ENCODE measurements around the gene ARHGAP5.
A peak's percentile ranks its signal among the peaks of the same experiment; 100 is the strongest.

ARHGAP5 gene

GRCh38 chr14:32077081-32078022, at the start of gene ARHGAP5:
ARHGAP5 (plus strand) TSS chr14:32077304; CDS start chr14:32090670, 13,366 bp downstream.
- no peak for DNase-seq

- no peak for DNase-seq
Measured at GRCh38 chr14:32028599-32028998, 48.5 kb upstream of the ARHGAP5 start.

DNA sequence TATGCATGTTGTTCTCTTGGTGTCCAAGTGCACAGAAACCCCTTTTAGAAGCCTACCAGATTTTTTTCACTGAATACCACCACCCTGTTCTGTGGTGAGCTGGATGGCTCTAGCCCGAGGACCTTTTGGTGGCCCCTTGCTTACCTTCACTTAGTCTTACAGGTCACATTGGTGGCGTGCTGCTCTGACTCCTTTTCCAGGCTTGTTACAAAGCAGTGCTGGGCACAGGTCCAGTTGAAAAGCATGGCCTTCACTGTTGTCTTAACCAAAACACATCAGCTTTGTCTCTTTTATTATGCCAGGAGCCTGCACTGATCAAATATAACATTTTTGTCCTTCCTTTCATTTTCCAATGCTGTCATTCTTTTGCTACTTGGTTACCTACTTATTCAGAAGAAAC, 43.6 kb upstream of the ARHGAP5 start:
- DNase-seq = no peak

- DNase-seq = no peak
Measured at GRCh38 chr14:32038876-32039275, 38.2 kb upstream of the ARHGAP5 start.

DNA sequence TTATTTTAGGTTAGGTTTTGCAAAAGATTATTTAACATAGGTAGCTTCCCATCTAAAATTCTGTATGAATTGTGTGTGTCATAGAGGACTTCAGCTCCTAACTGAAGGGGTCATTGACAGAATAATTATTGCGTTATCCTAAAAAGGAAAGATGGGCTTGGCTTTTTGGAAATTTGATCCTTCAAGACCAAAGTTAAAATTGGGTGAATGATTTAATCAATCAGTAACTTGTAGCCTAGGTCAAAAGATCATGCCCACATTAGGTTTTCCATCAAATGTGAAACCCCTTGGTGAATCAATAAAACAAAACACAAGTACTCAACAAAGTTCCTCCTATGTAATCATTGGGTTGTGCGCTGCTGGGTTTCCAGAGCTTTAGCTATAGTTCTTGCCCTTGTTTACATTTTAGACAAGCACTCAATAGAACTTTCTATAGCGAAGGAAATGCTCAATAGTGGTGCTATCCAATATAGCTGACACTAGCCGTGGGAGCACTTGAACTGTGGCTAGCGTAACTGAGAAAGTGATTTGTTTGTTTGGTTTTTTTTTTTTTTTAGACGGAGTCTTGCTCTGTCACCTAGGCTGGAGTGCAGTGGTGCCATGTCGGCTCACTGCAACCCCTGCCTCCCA, 37.6 kb upstream of the ARHGAP5 start:
- no peak for DNase-seq

DNA sequence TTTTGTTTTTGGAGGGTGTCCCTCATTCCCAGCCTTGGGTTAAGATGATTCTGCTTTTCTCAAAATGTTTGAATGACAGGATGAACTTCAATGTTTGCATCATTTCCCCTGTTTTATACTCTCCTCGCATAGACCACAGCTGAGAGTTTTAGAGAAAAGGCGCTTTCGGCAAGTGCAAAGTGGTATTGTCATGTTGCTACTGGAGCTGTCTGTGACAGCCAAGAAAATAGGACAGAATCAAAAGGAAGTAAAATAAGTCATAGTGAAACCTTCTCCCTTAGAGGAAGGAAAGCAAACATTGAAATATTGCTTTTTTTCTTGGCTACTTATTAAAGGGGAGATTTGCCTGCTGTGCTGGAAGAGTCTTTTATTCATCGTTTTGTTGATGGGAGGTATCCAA, 33.5 kb upstream of the ARHGAP5 start:
- DNase-seq = no peak

DNA sequence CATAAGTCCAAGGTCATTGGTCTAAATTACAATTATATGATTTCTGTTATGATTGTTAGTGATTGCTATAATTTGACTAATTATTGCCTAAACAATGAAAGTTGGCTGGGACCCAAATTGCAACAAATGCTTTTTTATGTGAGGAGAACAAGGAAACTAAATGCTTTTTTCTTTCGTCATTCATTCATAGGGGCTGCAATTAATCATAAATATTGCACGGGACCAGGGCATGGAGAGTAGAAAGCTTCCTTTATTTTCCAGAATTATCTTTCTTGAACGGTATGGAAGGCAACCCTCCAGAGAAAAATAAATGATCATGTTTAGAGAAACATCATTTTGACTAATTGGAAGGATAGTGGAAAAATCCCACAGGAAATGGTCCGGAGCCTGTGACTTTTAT, 32.6 kb upstream of the ARHGAP5 start:
- no peak for DNase-seq

DNA sequence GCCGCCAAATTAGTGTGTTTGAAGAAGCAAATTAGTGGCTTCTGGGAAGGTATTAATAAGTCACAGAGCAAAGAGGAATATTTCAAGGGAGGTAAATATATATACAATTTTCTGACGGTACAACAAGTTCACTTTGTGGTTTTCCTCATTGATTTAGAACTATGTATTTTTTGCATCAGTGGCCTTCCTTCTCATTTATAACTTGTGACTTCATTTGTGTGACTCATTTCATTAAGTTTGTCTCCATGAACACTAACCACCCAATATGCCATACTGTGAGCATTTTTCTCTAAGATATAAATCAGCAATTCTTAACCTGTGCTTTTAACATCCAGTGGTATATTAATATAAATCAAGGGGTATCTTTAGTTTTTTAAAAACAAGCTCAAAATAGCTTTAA, 29.3 kb upstream of the ARHGAP5 start:
- peak; percentile 5 for DNase-seq

DNA sequence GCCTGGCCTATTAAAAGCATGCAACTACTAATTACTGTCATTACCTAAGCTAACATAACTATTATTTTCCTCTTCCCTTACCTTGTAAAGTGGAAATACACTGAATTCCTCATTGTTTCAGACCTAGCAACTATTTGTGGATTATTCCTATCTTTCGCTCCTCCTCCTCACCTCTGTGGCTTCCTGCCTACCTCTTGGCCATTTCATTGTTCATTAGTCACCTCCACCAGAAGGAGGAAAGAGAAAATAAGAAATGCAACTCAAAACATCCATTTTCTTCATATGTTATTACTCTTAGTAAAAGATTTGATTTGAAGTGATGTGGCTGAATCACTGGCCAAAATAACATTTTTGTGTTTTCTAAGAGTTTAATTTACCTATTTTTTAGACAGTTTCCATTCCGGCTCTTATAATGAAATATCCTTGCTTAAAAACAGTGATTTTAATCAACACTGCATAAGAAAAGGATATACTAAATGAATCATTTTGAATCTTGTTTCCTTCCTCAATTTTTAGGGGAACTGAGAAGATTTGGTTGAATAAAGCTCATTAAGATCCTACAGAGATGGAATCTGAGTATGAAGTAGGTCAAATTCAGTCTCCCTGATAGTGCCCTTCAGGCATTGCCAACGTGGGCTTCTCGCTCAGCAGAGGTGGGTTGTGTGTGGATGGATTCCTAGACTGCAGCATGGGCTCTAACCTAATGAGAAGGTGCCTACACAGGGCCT, 27.6 kb upstream of the ARHGAP5 start:
- DNase-seq = no peak

GRCh38 chr14:32050878-32051277, 26.2 kb upstream of the ARHGAP5 start:
- no peak for DNase-seq

GRCh38 chr14:32054536-32054935, 22.6 kb upstream of the ARHGAP5 start:
- DNase-seq = no peak

GRCh38 chr14:32055175-32055574, 21.9 kb upstream of the ARHGAP5 start:
- no peak for DNase-seq

DNA sequence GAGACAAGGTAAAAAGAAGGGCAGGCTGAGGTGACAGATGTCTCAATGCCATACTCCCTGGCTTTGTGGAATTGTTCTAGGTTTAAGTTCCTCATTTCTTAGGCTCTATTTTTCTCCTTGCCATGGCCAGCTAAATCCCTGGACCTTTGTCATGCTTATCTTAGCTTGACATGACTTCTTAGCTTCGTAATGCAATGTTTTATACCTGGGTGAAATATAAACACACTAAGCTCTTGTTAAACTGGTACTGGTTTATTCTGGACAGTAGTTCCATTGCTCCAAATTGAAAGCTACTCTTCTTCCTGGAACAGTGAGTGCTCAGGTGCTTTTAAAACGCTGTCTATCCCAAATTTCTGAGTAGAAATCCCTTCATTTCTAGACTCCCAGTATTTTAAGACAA, 17.4 kb upstream of the ARHGAP5 start:
- no peak for DNase-seq

DNA sequence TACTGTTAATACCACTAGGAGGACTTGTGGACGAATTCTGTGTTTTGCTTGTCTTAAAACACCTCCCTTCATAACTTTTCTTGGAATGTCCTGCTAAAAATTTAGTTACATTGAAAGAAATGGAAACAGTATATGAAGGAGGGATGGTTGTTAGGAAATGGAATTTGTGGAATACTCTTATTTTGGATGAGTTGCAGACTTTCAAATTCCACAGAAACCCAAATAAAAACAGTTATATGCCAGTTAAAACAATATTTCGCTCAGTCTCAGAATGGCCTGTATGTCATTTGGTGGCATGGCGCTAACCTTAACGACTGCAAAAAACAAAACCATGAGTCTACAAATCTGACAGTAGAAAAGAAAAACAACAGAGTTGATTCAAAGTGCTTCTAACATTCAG, 12.2 kb upstream of the ARHGAP5 start:
- no peak for DNase-seq

DNA sequence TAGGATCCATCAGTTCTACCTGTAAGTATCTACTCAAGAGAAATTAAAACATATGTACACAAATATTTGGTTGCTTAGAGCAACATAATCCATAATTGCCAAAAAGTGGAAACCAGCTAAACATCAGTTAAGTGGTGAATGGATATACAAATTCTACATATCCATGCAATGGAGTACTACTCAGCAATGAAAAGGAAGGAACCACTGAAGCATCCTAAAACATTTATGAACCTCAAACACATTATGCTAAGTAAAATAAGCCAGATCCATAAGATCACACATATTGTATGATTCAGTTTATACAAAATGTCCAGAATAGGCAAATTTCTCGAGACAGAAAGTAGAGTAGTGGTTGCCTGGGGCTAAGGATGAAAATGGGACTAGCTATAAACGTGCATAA, 8.4 kb upstream of the ARHGAP5 start:
- no peak for DNase-seq

DNA sequence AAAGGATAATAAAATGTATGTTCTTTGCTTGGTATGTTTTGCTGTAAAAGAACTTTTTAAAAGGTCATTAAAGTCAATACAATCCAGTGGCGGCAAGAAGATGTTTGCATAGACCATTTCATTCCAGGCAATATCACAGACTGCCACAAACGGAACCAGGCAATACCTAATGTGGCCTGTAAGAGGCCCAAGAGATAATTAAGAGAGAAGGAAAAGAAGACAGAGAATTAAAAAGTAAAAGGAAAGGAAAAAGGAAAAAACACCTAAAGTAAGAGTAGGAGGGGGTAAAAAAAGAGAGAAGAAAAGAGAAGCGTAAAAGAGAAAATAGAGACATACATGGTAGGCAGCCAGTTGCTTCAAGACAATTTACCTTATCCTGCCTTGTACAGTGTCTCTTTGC, 6.8 kb upstream of the ARHGAP5 start:
- no peak for DNase-seq

DNA sequence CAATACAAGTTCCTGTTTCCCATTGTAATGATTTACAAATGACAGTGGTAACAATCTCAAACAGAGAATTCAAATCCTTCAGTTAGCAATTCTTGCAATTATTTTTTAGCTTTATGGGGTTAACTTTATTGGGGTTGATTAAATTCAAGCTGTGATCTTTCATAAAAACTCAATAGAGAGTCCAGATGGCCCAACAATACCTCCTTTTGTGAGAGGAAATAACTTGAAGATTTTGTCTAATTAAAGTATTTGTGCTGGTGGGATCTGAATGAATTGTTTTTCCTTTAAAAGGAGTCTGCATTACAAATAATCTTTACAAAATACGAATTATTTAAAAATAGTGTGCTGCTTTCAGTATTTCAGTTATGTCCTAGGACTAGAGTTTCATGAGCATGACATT, 4.4 kb upstream of the ARHGAP5 start:
- no peak for DNase-seq

GRCh38 chr14:32073537-32074189, 3.4 kb upstream of the ARHGAP5 start:
- DNase-seq = peak; percentile 82

GRCh38 chr14:32074887-32075572, 2.1 kb upstream of the ARHGAP5 start:
- no peak for DNase-seq

- DNase-seq = peak; percentile 22
Measured at GRCh38 chr14:32075672-32076277, 1.3 kb upstream of the ARHGAP5 start.

GRCh38 chr14:32076278-32077080, 625 bp upstream of the ARHGAP5 start:
- DNase-seq = peak; percentile 96

Data from EL (cell line).